A549 (cell line): ENCODE results near the gene ERAL1. TPM values are rescaled to one million over a fixed set of nuclear protein-coding genes. Genes with fewer than 3 reads are reported as not detected.

Source experiments
- ATAC-seq, 2 experiments: fragments of 200-7000 bp in 1 of 2; fragments of >200 bp in 1 of 2; cut with Nextera tagmentation in 1 of 2; cut with Tn5 transposase in 1 of 2; 3 replicates each; pipeline versions ENCODE4 v1.8.0 to v1.9.1; 2018 to 2020; ENCODE audit warnings: mild to moderate bottlenecking in 1 of 2, moderate library complexity in 1 of 2
- CTCF ChIA-PET: fragments of 300-600 bp; sonication (Branson Sonifier 250); formaldehyde crosslinking; extraction: SDS; loops from one replicate; lab custom pipeline; 2021; ENCODE audit warnings: antibody characterized with exemption, inconsistent platforms; lab: Yijun Ruan, JAX
- POLR2A ChIA-PET: fragments of 350-600 bp; formaldehyde crosslinking; extraction: SDS; loops from one replicate; lab custom pipeline; 2021; ENCODE audit warnings: antibody characterized with exemption, inconsistent platforms; lab: Yijun Ruan, JAX
- DNase-seq, 2 experiments: peaks; one replicate each; pipeline versions ENCODE4 v3.0.0 to v3.0.0-alpha.2; 2011 to 2016; ENCODE audit warnings: low read depth in 1 of 2, low spot score in 1 of 2
- FAIRE-seq: peaks from 2 replicates; lab custom pipeline; 2011; peaks lifted over from hg19 to GRCh38; lab: Jason Lieb, UNC
- H3K27ac ChIP-seq, 2 experiments: fragments of >200 bp; sonication (Bioruptor Twin); formaldehyde crosslinking; 3 replicates each; pipeline ENCODE4 v1.5.1; 2016 to 2017
- H3K4me1 ChIP-seq: fragments of >200 bp; sonication (Bioruptor Twin); formaldehyde crosslinking; 3 replicates; pipeline ENCODE4 v1.6.1; 2016
- H3K4me2 ChIP-seq: fragments of >200 bp; sonication (Bioruptor Twin); formaldehyde crosslinking; 3 replicates; pipeline ENCODE4 v1.6.1; 2016
- H3K4me3 ChIP-seq: fragments of >200 bp; sonication (Bioruptor Twin); formaldehyde crosslinking; 3 replicates; pipeline ENCODE4 v1.5.1; 2016
- H3K9me3 ChIP-seq: fragments of >200 bp; sonication (Bioruptor Twin); formaldehyde crosslinking; 3 replicates; pipeline ENCODE4 v1.6.1; 2016
- CBX8 ChIP-seq: fragments of 200-600 bp; sonication (generic); IDR thresholded peaks from 2 replicates; pipeline ENCODE4 v1.6.1; 2016
- CEBPB ChIP-seq, 2 experiments: fragments of >200 bp in 1 of 2; sonication (Bioruptor Twin) in 1 of 2; formaldehyde crosslinking in 1 of 2; IDR thresholded peaks; 2 replicates each; pipeline ENCODE4 v1.6.1; 2012 to 2016
- CHD4 ChIP-seq: fragments of 200-600 bp; sonication (generic); IDR thresholded peaks from 2 replicates; pipeline ENCODE4 v1.6.1; 2016; ENCODE audit warnings: antibody characterized with exemption, mild to moderate bottlenecking, borderline replicate concordance
- E2F6 ChIP-seq: IDR thresholded peaks from 2 replicates; pipeline ENCODE4 v1.6.1; 2012; ENCODE audit warnings: low read depth, borderline replicate concordance
- EP300 ChIP-seq, 2 experiments: fragments of >200 bp; sonication (Bioruptor Twin); formaldehyde crosslinking; IDR thresholded peaks; 2 replicates in 1 of 2; 3 replicates in 1 of 2; pipeline ENCODE4 v1.6.1; 2016 to 2017
- FOSL2 ChIP-seq, 2 experiments: fragments of 450-650 bp in 1 of 2; fragments of >200 bp in 1 of 2; sonication (Bioruptor Twin) in 1 of 2; formaldehyde crosslinking; IDR thresholded peaks; 2 replicates each; pipeline versions ENCODE4 v1.5.0 to v1.6.1; 2016 to 2020; ENCODE audit warnings: mild to moderate bottlenecking in 1 of 2, moderate library complexity in 1 of 2
- GATA3 ChIP-seq: IDR thresholded peaks from 2 replicates; pipeline ENCODE4 v1.6.1; 2012; ENCODE audit warnings: borderline replicate concordance
- HDAC2 ChIP-seq: fragments of 200-600 bp; sonication (generic); IDR thresholded peaks from 2 replicates; pipeline ENCODE4 v1.6.1; 2016
- HEYL ChIP-seq: fragments of 250-450 bp; sonication (Bioruptor Pico); IDR thresholded peaks from 2 replicates; pipeline ENCODE4 v1.8.0; 2021; ENCODE audit warnings: mild to moderate bottlenecking, moderate library complexity
- HOXB13 ChIP-seq: fragments of 250-450 bp; sonication (Bioruptor Pico); IDR thresholded peaks from 2 replicates; pipeline ENCODE4 v1.5.0; 2020; ENCODE audit warnings: low read depth, mild to moderate bottlenecking, moderate library complexity
- HOXB5 ChIP-seq: fragments of 250-450 bp; sonication (Bioruptor Pico); IDR thresholded peaks from 2 replicates; pipeline ENCODE4 v1.5.0; 2020; ENCODE audit warnings: mild to moderate bottlenecking, moderate library complexity
- KDM1A ChIP-seq: fragments of 200-600 bp; sonication (generic); IDR thresholded peaks from 2 replicates; pipeline ENCODE4 v1.6.1; 2016; ENCODE audit warnings: low read depth, mild to moderate bottlenecking
- MAFK ChIP-seq: fragments of 450-650 bp; IDR thresholded peaks from 2 replicates; pipeline ENCODE4 v1.6.1; 2014; ENCODE audit not compliant: partially characterized antibody
- MYC ChIP-seq: IDR thresholded peaks from 2 replicates; pipeline ENCODE4 v1.6.1; 2012; ENCODE audit warnings: mild to moderate bottlenecking, inconsistent platforms, low read length, improper control_type of control experiment, borderline replicate concordance
- NFE2L2 ChIP-seq: fragments of 150-350 bp; conservative IDR thresholded peaks from 2 replicates; pipeline ENCODE4 v1.6.1; 2014; ENCODE audit warnings: low read length
- NR3C1 ChIP-seq: fragments of >200 bp; sonication (Bioruptor Twin); formaldehyde crosslinking; IDR thresholded peaks from 3 replicates; pipeline ENCODE4 v1.6.1; 2017
- PBX3 ChIP-seq: IDR thresholded peaks from 2 replicates; pipeline ENCODE4 v1.6.1; 2012
- RCOR1 ChIP-seq: fragments of 150-350 bp; IDR thresholded peaks from 2 replicates; pipeline ENCODE4 v1.6.1; 2014; ENCODE audit warnings: antibody characterized with exemption, low read length, low read depth
- RNF2 ChIP-seq: fragments of 200-600 bp; sonication (generic); IDR thresholded peaks from 2 replicates; pipeline ENCODE4 v1.6.1; 2016; ENCODE audit warnings: low read depth, mild to moderate bottlenecking, antibody characterized with exemption, moderate library complexity, borderline replicate concordance
- TFCP2L1 ChIP-seq: fragments of 250-450 bp; sonication (Bioruptor Pico); IDR thresholded peaks from 2 replicates; pipeline ENCODE4 v1.5.0; 2021; ENCODE audit warnings: mild to moderate bottlenecking
- TP53 ChIP-seq: fragments of 250-450 bp; sonication (Bioruptor Pico); IDR thresholded peaks from 2 replicates; pipeline ENCODE4 v1.5.0; 2021; ENCODE audit warnings: mild to moderate bottlenecking, moderate library complexity
- ZNF302 ChIP-seq: fragments of 250-450 bp; sonication (Bioruptor Pico); IDR thresholded peaks from 2 replicates; pipeline ENCODE4 v1.9.0; 2021; ENCODE audit warnings: inconsistent platforms, mild to moderate bottlenecking, moderate library complexity
- WGBS: methylation state at CpG from one replicate; pipeline ENCODE4 v1.1.6; 2017; ENCODE audit errors: missing lambda C conversion rate; 5-methylcytosine and 5-hydroxymethylcytosine counted together
- polyA plus RNA-seq, 4 experiments: library from polyadenylated mRNA; depleted of rRNA in 3 of 4; stranded (reverse); fragments of >200 nt; fragmentation: RNase III in 1 of 4; extraction: RNeasy Plus Mini Kit Qiagen cat#74134 plus additional on column Dnase treatment in 1 of 4; gene quantifications; 2 replicates in 3 of 4; 3 replicates in 1 of 4; pipeline ENCODE4 v1.2.3, GENCODE V29; 2011 to 2017
- TF ChIP-seq, protein P1 (sequence below): fragments of >200 bp; sonication (Bioruptor Twin); formaldehyde crosslinking; IDR thresholded peaks from 3 replicates; pipeline ENCODE4 v1.6.1; 2016
- TF ChIP-seq, protein P2 (sequence below): fragments of >200 bp; sonication (Bioruptor Twin); formaldehyde crosslinking; IDR thresholded peaks from 3 replicates; pipeline ENCODE4 v1.5.1; 2016

ERAL1 gene
- polyA plus RNA-seq, 2 of the 4 experiments (the other 2 are of a cell fraction) = 78.9 to 88.3 TPM

GRCh38 chr17:28882154-28882895 is 27.5 kb downstream of the ERAL1 start:
- H3K4me3 ChIP-seq = no peak overlapping the region
- POLR2A ChIA-PET = interaction anchor here (1.9 kb wide), 1 partner anchor 14 kb away, joined by 5 read pairs; no protein-coding TSS in a partner anchor
- no peaks in the 10 kb centered on the region for H3K9me3 ChIP-seq
- FAIRE-seq = no peak
- no peak for DNase-seq
- CTCF ChIA-PET = interaction anchor here (0.7 to 5.9 kb wide), 11 partner anchors 10 to 235 kb away, joined by 3 to 82 read pairs (median 6); partner anchors contain the start of genes DHRS13, FLOT2, NEK8 and TLCD1
- no peaks in the 10 kb centered on the region for H3K4me1 ChIP-seq
- 88% methylated on average over 18 of the region's 18 CpGs for WGBS
- ATAC-seq = no peak
- H3K4me2 ChIP-seq = no peak overlapping the region
- H3K27ac ChIP-seq = no peak overlapping the region
- TF ChIP-seq KDM1A (no peak), HOXB13 (CRISPR knock-in tag) (no peak), RCOR1 (no peak)
- TF ChIP-seq, protein P1, sequence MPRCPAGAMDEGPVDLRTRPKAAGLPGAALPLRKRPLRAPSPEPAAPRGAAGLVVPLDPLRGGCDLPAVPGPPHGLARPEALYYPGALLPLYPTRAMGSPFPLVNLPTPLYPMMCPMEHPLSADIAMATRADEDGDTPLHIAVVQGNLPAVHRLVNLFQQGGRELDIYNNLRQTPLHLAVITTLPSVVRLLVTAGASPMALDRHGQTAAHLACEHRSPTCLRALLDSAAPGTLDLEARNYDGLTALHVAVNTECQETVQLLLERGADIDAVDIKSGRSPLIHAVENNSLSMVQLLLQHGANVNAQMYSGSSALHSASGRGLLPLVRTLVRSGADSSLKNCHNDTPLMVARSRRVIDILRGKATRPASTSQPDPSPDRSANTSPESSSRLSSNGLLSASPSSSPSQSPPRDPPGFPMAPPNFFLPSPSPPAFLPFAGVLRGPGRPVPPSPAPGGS = no peak
- TF ChIP-seq, all 56 proteins: peak for 0

DNA sequence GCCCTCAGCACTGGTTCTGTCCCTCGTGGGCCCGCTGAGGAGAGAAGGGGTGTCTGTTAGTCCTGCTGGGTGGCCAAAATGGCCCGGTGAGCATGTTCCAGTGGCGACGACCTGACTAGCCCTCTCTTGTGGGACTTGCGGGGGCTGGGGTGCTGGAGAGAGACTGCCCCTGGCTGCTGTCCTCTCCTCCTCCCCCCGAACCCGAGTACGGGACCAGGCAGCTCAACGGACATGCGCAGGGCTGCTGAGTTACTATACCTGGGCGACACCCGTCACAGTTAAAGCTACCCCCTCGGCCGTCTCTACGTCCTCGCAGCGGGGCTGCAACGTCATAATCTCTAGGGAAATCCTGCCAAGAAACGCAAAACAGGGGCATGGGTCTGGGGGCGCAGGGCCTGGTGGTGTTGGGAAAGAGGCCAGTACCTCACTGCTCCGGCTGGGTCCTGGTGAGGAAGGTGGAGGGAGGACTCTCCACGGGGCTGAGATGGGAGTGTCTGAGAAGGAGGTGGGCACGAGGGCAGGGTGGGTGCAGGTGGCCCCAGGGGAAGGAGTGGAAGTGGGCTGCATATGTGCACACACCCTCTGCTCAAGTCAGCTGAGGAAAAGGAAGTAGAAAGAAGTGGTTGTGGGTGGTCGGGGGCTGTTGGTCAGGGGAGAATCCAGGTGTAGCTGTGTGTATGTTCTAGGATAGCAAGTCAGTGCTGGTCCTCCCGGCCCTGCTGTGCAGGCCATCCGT is 29.3 kb downstream of the ERAL1 start:
- ChIA-PET CTCF (interaction anchor here (0.9 to 5.9 kb wide), 6 partner anchors 10 to 156 kb away, joined by 3 to 34 read pairs (median 6); partner anchors contain the start of genes DHRS13, FLOT2, NEK8 and TLCD1), POLR2A (no interaction called here)
- no peak overlapping the region for H3K4me3 ChIP-seq
- WGBS = 89% methylated on average over 27 of the region's 27 CpGs
- no peak for FAIRE-seq
- no peaks in the 10 kb centered on the region for H3K4me1 ChIP-seq
- no peak for TF ChIP-seq ZNF302 (CRISPR knock-in tag)
- TF ChIP-seq CBX8 = no peak
- no peak for TF ChIP-seq PBX3
- no peak for TF ChIP-seq GATA3
- TF ChIP-seq, protein P1 = no peak
- no peak for TF ChIP-seq NFE2L2
- no peak for TF ChIP-seq MAFK
- TF ChIP-seq RNF2 = no peak
- TF ChIP-seq CHD4 = no peak
- TF ChIP-seq, all 56 proteins: peak for 0
- H3K27ac ChIP-seq = no peak overlapping the region
- H3K9me3 ChIP-seq = no peaks in the 10 kb centered on the region
- no peak overlapping the region for H3K4me2 ChIP-seq
- ATAC-seq (no peak), DNase-seq (no peak)

- Histone ChIP-seq H3K4me3 (no peak overlapping the region), H3K4me1 (no peaks in the 10 kb centered on the region), H3K27ac (no peak overlapping the region), H3K9me3 (no peaks in the 10 kb centered on the region), H3K4me2 (no peak overlapping the region)
- ChIA-PET POLR2A (no interaction called here), CTCF (interaction anchor here (1.6 to 4.0 kb wide), 5 partner anchors 12 to 159 kb away, joined by 5 to 22 read pairs (median 7); partner anchors contain the start of genes DHRS13, FLOT2 and TLCD1)
- WGBS = 87% methylated on average over 4 of the region's 4 CpGs
- DNase-seq (no peak), ATAC-seq (no peak), FAIRE-seq (no peak)
- TF ChIP-seq EP300 (IDR thresholded peaks at IDR 0.05) = no peak
- no peak for TF ChIP-seq HEYL (CRISPR knock-in tag)
- no peak for TF ChIP-seq NR3C1
- TF ChIP-seq HDAC2 = no peak
- no peak for TF ChIP-seq HOXB5 (CRISPR knock-in tag)
- TF ChIP-seq KDM1A = no peak
- TF ChIP-seq, protein P2, sequence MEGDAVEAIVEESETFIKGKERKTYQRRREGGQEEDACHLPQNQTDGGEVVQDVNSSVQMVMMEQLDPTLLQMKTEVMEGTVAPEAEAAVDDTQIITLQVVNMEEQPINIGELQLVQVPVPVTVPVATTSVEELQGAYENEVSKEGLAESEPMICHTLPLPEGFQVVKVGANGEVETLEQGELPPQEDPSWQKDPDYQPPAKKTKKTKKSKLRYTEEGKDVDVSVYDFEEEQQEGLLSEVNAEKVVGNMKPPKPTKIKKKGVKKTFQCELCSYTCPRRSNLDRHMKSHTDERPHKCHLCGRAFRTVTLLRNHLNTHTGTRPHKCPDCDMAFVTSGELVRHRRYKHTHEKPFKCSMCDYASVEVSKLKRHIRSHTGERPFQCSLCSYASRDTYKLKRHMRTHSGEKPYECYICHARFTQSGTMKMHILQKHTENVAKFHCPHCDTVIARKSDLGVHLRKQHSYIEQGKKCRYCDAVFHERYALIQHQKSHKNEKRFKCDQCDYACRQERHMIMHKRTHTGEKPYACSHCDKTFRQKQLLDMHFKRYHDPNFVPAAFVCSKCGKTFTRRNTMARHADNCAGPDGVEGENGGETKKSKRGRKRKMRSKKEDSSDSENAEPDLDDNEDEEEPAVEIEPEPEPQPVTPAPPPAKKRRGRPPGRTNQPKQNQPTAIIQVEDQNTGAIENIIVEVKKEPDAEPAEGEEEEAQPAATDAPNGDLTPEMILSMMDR = no peak
- no peak for TF ChIP-seq E2F6
- TF ChIP-seq FOSL2 (IDR thresholded peaks at IDR 0.05) = no peak
- no peak for TF ChIP-seq FOSL2 (CRISPR knock-in tag; IDR thresholded peaks at IDR 0.05)
- no peak for TF ChIP-seq MYC
- no peak for TF ChIP-seq TFCP2L1 (CRISPR knock-in tag)
- no peak for TF ChIP-seq CHD4
- no peak for TF ChIP-seq MAFK
- no peak for TF ChIP-seq CEBPB (IDR thresholded peaks at IDR 0.05)
- no peak for TF ChIP-seq TP53 (CRISPR knock-in tag)
These were observed 30.5 kb downstream of the ERAL1 start for GRCh38 chr17:28885363-28885762.
